ENCODE measurements around the gene ASL.

DNA sequence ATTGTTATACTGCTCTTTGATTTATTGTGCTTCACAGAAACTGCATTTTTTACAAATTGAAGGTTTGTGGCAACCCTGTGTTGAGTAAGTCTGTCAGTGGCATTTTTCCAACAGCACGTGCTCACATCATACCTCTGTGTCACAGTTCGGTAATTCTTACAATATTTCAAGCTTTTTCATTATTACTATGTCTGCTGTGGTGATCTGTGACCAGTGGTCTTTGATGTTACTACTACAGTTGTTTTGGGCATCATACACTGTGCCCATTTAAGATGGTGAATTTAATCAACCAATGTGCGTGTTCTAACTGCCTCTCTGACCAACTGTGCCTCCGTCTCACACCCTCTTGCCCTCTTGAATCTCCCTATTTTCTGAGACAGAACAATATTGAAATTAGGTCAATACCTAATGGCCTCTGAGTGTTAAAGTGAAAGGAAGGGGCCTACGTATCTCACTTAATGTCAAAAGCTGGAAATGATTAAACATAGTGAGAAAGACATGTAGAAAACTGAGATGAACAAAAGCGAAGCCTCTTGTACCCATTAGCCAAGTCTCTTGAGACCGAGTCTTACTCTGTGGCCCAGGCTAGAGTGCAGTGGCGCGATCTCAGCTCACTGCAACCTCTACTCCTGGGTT, 20.2 kb upstream of the ASL start:
- no peak for TF ChIP-seq EP300 (IDR thresholded peaks at IDR 0.05)
- TF ChIP-seq, protein P1, sequence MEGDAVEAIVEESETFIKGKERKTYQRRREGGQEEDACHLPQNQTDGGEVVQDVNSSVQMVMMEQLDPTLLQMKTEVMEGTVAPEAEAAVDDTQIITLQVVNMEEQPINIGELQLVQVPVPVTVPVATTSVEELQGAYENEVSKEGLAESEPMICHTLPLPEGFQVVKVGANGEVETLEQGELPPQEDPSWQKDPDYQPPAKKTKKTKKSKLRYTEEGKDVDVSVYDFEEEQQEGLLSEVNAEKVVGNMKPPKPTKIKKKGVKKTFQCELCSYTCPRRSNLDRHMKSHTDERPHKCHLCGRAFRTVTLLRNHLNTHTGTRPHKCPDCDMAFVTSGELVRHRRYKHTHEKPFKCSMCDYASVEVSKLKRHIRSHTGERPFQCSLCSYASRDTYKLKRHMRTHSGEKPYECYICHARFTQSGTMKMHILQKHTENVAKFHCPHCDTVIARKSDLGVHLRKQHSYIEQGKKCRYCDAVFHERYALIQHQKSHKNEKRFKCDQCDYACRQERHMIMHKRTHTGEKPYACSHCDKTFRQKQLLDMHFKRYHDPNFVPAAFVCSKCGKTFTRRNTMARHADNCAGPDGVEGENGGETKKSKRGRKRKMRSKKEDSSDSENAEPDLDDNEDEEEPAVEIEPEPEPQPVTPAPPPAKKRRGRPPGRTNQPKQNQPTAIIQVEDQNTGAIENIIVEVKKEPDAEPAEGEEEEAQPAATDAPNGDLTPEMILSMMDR (IDR thresholded peaks at IDR 0.05) = no peak
- no peak for TF ChIP-seq JUN (IDR thresholded peaks at IDR 0.05)
